Eye (tissue), 1 donor: ENCODE data around the gene CABLES2.

Experiments used
- DNase-seq: peaks from one replicate; pipeline ENCODE4 v3.0.0-alpha.2; 2015

Gene CABLES2

GRCh38 chr20:62345681-62346370, 61.3 kb downstream of the CABLES2 start:
- no peak for DNase-seq

- no peak for DNase-seq
Measured at GRCh38 chr20:62344782-62345181, 62.3 kb downstream of the CABLES2 start.

GRCh38 chr20:62344092-62344491, 63.0 kb downstream of the CABLES2 start:
- DNase-seq: no peak

- DNase-seq: no peak
Measured at GRCh38 chr20:62342910-62343309, 64.2 kb downstream of the CABLES2 start.

GRCh38 chr20:62339647-62340062, 67.4 kb downstream of the CABLES2 start:
- no peak for DNase-seq
